Upper lobe of left lung (tissue), 6 donors: ENCODE results near the gene SMTNL1. TPM values are rescaled to one million over a fixed set of nuclear protein-coding genes. Genes with fewer than 3 reads are reported as not detected.
"Not testable (repeated sequence)": the region's sequence is repeated elsewhere in the genome, so short reads cannot be mapped to it uniquely, and the experiment has no call there.

Experiments used
- ATAC-seq, 2 donors: fragments of 200-7000 bp; cut with Tn5 transposase; one replicate each; pipeline ENCODE4 v1.9.1; 2022; ENCODE audit warnings: mild to moderate bottlenecking in 2 of 2, moderate library complexity in 2 of 2; ENCODE audit not compliant: low FRiP score in 2 of 2
- DNase-seq, 2 donors: peaks; one replicate each; pipeline ENCODE4 v3.0.0-alpha.2; 2019 to 2020
- H3K27ac ChIP-seq, 4 donors: fragments of 200-600 bp; sonication (generic); one replicate each; pipeline ENCODE4 v1.5.1; 2016 to 2019
- H3K27me3 ChIP-seq, 4 donors: fragments of 200-600 bp; sonication (generic); one replicate each; pipeline ENCODE4 v1.5.1; 2017 to 2019
- H3K36me3 ChIP-seq, 4 donors: fragments of 200-600 bp; sonication (generic); one replicate each; pipeline ENCODE4 v1.5.1; 2016 to 2019
- H3K4me1 ChIP-seq, 4 donors: fragments of 200-600 bp; sonication (generic); one replicate each; pipeline ENCODE4 v1.5.1; 2018 to 2019
- H3K4me3 ChIP-seq, 4 donors: fragments of 200-600 bp; sonication (generic); one replicate each; pipeline ENCODE4 v1.5.1; 2017 to 2019; ENCODE audit warnings: mild to moderate bottlenecking in 2 of 4, moderate library complexity in 1 of 4
- H3K9me3 ChIP-seq, 4 donors: fragments of 200-600 bp; sonication (generic); one replicate each; pipeline ENCODE4 v1.5.1; 2018 to 2019
- CTCF ChIP-seq, 6 experiments: fragments of 450-650 bp in 4 of 6; fragments of 200-600 bp in 2 of 6; sonication (generic) in 2 of 6; IDR thresholded peaks; one replicate each; pipeline ENCODE4 v1.5.1; 2016 to 2019; ENCODE audit warnings: antibody characterized with exemption in 6 of 6
- EP300 ChIP-seq, 4 donors: sonication (generic); formaldehyde crosslinking; IDR thresholded peaks; one replicate each; pipeline ENCODE4 v1.5.1; 2017; ENCODE audit warnings: antibody characterized with exemption in 4 of 4, control low read depth in 2 of 4
- POLR2A ChIP-seq, 4 donors: fragments of 450-650 bp; IDR thresholded peaks; one replicate each; pipeline ENCODE4 v1.5.1; 2016 to 2017; ENCODE audit warnings: antibody characterized with exemption in 4 of 4, mild to moderate bottlenecking in 2 of 4
- POLR2AphosphoS5 ChIP-seq, 2 donors: sonication (generic); formaldehyde crosslinking; IDR thresholded peaks; one replicate each; pipeline ENCODE4 v1.5.1; 2017; ENCODE audit warnings: antibody characterized with exemption in 2 of 2
- WGBS, 2 donors: methylation state at CpG; one replicate each; pipeline ENCODE4 v1.1.5; 2017 to 2018; 5-methylcytosine and 5-hydroxymethylcytosine counted together
- total RNA-seq, 6 donors: library from RNA; depleted of rRNA in 4 of 6; stranded (reverse); fragments of >200 nt in 4 of 6; gene quantifications; one replicate each; pipeline versions ENCODE4 v1.1.0 to v1.2.1, GENCODE V29; 2016 to 2021
- donor health status: DM: no; HTN: no; CAD: no; lungs with moderate emphysema.
- donor health status: DM: no; HTN: yes; CAD: no; lungs with severe emphysema.

SMTNL1 gene
- total RNA-seq, 6 donors from 2014 or later, result not detected

GRCh38 chr11:57530596-57531507, 6.5 kb upstream of the SMTNL1 start, which contains the start of gene TIMM10:
TSS of gene TIMM10 (minus strand) at chr11:57530754. CDS start at chr11:57530189, 565 bp downstream.
- Histone ChIP-seq H3K27ac (peak within 1 kb of the TSS; percentile 69 to 81 (median 76)), H3K36me3 (peaks cover 0 to 6% (median 2%) of the 10 kb centered on the region in 4 donors), H3K4me3 (peak within 1 kb of the TSS; percentile 55 to 91 (median 70)), H3K27me3 (no peaks in the 10 kb centered on the region), H3K4me1 (peaks cover 17 to 26% (median 18%) of the 10 kb centered on the region in 4 donors), H3K9me3 (no peaks in the 10 kb centered on the region)
- WGBS, 2 donors, result 0% methylated on average over 31 to 49 of the region's 49 CpGs
- TF ChIP-seq EP300 (IDR thresholded peaks at IDR 0.05), result peak in 1 of 4 donors; percentile 51
- no peak for TF ChIP-seq CTCF (IDR thresholded peaks at IDR 0.05)
- TF ChIP-seq POLR2A (IDR thresholded peaks at IDR 0.05), result peak in 2 of 4 donors; percentile 41 to 60
- TF ChIP-seq POLR2AphosphoS5 (IDR thresholded peaks at IDR 0.05), result peak in 1 of 2 donors; percentile 79
- ATAC-seq (peak; percentile 98 to 99), DNase-seq (peak; percentile 94 to 98)

- not testable (repeated sequence) for H3K27ac ChIP-seq, H3K27me3 ChIP-seq, DNase-seq, H3K4me3 ChIP-seq, ATAC-seq, H3K36me3 ChIP-seq, H3K9me3 ChIP-seq
- peaks cover 13 to 19% (median 15%) of the 10 kb centered on the region in 4 donors for H3K4me1 ChIP-seq
- 88 to 97% methylated on average over 7 of the region's 7 CpGs for WGBS, 2 donors
Measured at GRCh38 chr11:57534449-57534848, 2.9 kb upstream of the SMTNL1 start.

- DNase-seq (no peak), ATAC-seq (no peak)
- Histone ChIP-seq H3K27ac (no peak overlapping the region), H3K36me3 (no peaks in the 10 kb centered on the region), H3K4me1 (no peaks in the 10 kb centered on the region), H3K27me3 (no peaks in the 10 kb centered on the region), H3K9me3 (no peaks in the 10 kb centered on the region), H3K4me3 (no peak overlapping the region)
- WGBS, 2 donors, result 75 to 91% methylated on average over 1 of the region's 1 CpG
- no peak for TF ChIP-seq EP300 (IDR thresholded peaks at IDR 0.05)
- no peak for TF ChIP-seq POLR2AphosphoS5 (IDR thresholded peaks at IDR 0.05)
- TF ChIP-seq CTCF (IDR thresholded peaks at IDR 0.05), result no peak
- TF ChIP-seq POLR2A (IDR thresholded peaks at IDR 0.05), result no peak
Measured at GRCh38 chr11:57539342-57539741, 1.9 kb downstream of the SMTNL1 start.

GRCh38 chr11:57541169-57541568, 3.8 kb downstream of the SMTNL1 start:
- ATAC-seq (no peak), DNase-seq (no peak)
- TF ChIP-seq CTCF (IDR thresholded peaks at IDR 0.05) (no peak), POLR2AphosphoS5 (IDR thresholded peaks at IDR 0.05) (no peak)
- Histone ChIP-seq H3K4me1 (no peaks in the 10 kb centered on the region), H3K36me3 (peaks cover 0 to 7% (median under 1%) of the 10 kb centered on the region in 4 donors), H3K27me3 (no peaks in the 10 kb centered on the region), H3K27ac (no peak overlapping the region), H3K9me3 (no peaks in the 10 kb centered on the region), H3K4me3 (no peak overlapping the region)
- 82 to 91% methylated on average over 5 of the region's 5 CpGs for WGBS, 2 donors

GRCh38 chr11:57542582-57542981, 5.2 kb downstream of the SMTNL1 start:
- Histone ChIP-seq H3K9me3 (no peaks in the 10 kb centered on the region), H3K27ac (no peak overlapping the region), H3K27me3 (no peaks in the 10 kb centered on the region), H3K36me3 (peaks cover 0 to 16% (median 7%) of the 10 kb centered on the region in 4 donors), H3K4me1 (no peaks in the 10 kb centered on the region), H3K4me3 (no peak overlapping the region)
- WGBS, 2 donors, result 62 to 72% methylated on average over 4 of the region's 4 CpGs
- DNase-seq, result no peak
- TF ChIP-seq CTCF (IDR thresholded peaks at IDR 0.05) (no peak), EP300 (IDR thresholded peaks at IDR 0.05) (no peak), POLR2AphosphoS5 (IDR thresholded peaks at IDR 0.05) (no peak), POLR2A (IDR thresholded peaks at IDR 0.05) (no peak)
- ATAC-seq, result no peak
